GM19452 (cell line): ENCODE results near the gene DAND5.
"Not testable (repeated sequence)": the region's sequence is repeated elsewhere in the genome, so short reads cannot be mapped to it uniquely, and the experiment has no call there.

ENCODE experiments used
- ATAC-seq: cut with Tn5 transposase; IDR thresholded peaks from one replicate; pipeline ENCODE4 v1.9.1; 2021; ENCODE audit not compliant: unreplicated experiment

Gene DAND5

GRCh38 chr19:12965017-12965811 is 4.2 kb upstream of the DAND5 start:
- no peak for ATAC-seq

- ATAC-seq, result no peak
Measured at GRCh38 chr19:12965812-12966135, 3.6 kb upstream of the DAND5 start.

DNA sequence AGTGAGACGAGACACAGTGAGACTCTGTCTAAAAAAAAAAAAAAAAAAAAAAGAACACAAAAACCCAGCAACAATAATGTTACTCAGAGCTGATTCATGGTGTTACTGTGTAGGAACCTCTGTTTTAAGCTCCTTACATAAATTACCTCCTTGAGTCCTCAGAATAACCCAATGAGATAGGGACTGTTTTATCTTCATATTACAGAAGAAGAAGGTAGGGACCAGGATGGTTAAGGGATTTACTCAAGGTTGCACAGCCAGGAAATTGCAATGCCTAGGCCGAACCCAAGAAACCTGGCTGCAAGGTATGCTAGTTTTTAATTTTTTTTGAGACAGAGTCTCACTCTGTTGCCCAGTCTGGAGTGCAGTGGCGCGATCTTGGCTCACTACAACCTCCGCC is 1.5 kb upstream of the DAND5 start:
- ATAC-seq, result no peak

- no peak for ATAC-seq
Measured at GRCh38 chr19:12970070-12970820, 869 bp downstream of the DAND5 start.

- ATAC-seq, result no peak
Measured at GRCh38 chr19:12973236-12973635, 3.9 kb downstream of the DAND5 start.

- no peak for ATAC-seq
Measured at GRCh38 chr19:12974301-12975220, 5.2 kb downstream of the DAND5 start.

GRCh38 chr19:12975221-12975741 is 5.9 kb downstream of the DAND5 start:
- ATAC-seq, result no peak

- not testable (repeated sequence) for ATAC-seq
Measured at GRCh38 chr19:12976109-12976508, 6.7 kb downstream of the DAND5 start.

DNA sequence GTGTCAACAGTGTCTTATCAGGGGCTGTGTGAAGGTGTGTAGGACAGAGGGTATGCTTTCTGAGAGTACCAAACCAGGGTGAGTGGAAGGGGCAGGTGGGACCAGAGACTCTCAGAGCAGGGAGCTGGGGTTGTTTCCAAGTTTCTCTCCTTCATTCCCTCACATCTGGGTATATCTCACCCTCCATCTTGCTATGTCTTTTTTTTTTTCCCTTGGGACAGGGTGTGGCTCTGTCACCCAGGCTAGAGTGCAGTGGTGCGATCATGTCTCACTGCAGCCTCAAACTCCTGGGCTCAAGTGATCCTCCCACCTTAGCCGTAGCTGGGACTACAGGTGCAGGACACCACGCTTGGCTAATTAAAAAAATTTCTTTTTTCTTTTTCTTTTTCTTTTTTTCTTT is 10.6 kb downstream of the DAND5 start:
- ATAC-seq, result no peak

- ATAC-seq, result no peak
Measured at GRCh38 chr19:12982648-12983047, 13.3 kb downstream of the DAND5 start.

GRCh38 chr19:12983091-12983490 is 13.7 kb downstream of the DAND5 start:
- ATAC-seq, result no peak

GRCh38 chr19:12983542-12984142 is 14.3 kb downstream of the DAND5 start:
- no peak for ATAC-seq

GRCh38 chr19:12984143-12984627 is 14.8 kb downstream of the DAND5 start:
- no peak for ATAC-seq

GRCh38 chr19:12984683-12985048 is 15.3 kb downstream of the DAND5 start:
- no peak for ATAC-seq

- ATAC-seq, result no peak
Measured at GRCh38 chr19:12985049-12985776, 15.8 kb downstream of the DAND5 start.

- no peak for ATAC-seq
Measured at GRCh38 chr19:12986726-12987125, 17.4 kb downstream of the DAND5 start.

DNA sequence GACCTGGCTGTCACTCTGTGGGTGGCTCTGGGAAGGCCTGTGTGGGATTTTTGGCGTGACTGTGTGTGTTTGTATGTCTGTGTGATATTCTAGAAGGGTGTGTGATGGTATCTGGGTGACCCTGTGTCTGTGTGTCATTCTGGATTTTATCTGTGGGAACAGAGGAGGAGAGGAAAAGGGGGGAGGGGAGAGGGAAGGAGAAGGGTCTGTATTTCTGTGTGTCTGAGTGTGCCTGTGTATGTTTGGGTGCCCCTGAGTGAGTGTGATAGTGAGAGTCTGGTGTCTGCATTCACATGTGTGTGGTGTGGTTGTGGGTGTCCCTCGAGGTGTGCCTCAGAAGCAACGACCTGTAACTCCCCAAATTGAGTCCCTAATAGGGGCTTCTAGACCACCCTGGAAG is 17.8 kb downstream of the DAND5 start:
- no peak for ATAC-seq

GRCh38 chr19:12987781-12988180 is 18.4 kb downstream of the DAND5 start:
- ATAC-seq, result no peak

- ATAC-seq, result no peak
Measured at GRCh38 chr19:12990431-12990830, 21.1 kb downstream of the DAND5 start.

DNA sequence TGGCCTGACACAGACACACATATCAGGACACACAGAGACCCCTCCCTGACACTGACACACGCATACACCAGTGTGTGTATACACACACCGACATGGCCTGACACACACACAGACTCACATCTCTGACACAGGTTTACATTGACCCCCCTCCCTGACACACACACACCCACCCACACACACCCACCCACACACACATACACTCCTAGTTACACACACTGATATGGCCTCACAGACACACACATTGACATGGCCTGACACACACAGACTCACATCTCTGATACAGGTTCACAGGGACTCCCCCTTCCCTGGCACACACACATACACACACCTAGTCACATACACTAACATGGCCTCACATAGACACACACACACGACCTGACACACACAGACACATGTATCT is 21.5 kb downstream of the DAND5 start:
- ATAC-seq, result no peak
